Osteocyte (in vitro differentiated cells): ENCODE results near the gene TMEM92. TPM values are rescaled to one million over a fixed set of nuclear protein-coding genes. Genes with fewer than 3 reads are reported as not detected.
"Not testable (repeated sequence)": the region's sequence is repeated elsewhere in the genome, so short reads cannot be mapped to it uniquely, and the experiment has no call there.

Experiments used
- DNase-seq: peaks from one replicate; pipeline ENCODE4 v3.0.0; 2021; ENCODE audit warnings: mixed read lengths; ENCODE audit not compliant: unreplicated experiment; ENCODE audit errors: extremely low spot score
- H3K27ac Mint-ChIP-seq: one replicate; pipeline ENCODE4 v1.8.0; 2021; ENCODE audit warnings: mild to moderate bottlenecking, mixed read lengths; ENCODE audit not compliant: unreplicated experiment
- H3K27me3 Mint-ChIP-seq: one replicate; pipeline ENCODE4 v1.8.0; 2021; ENCODE audit warnings: mixed read lengths; ENCODE audit not compliant: unreplicated experiment
- H3K36me3 Mint-ChIP-seq: one replicate; pipeline ENCODE4 v1.8.0; 2021; ENCODE audit warnings: mixed read lengths; ENCODE audit not compliant: unreplicated experiment
- H3K4me1 Mint-ChIP-seq: one replicate; pipeline ENCODE4 v1.8.0; 2021; ENCODE audit warnings: mixed read lengths; ENCODE audit not compliant: unreplicated experiment
- H3K4me3 Mint-ChIP-seq: one replicate; pipeline ENCODE4 v1.8.0; 2021; ENCODE audit warnings: mild to moderate bottlenecking, moderate library complexity, mixed read lengths; ENCODE audit not compliant: unreplicated experiment
- H3K9me3 Mint-ChIP-seq: one replicate; pipeline ENCODE4 v1.8.0; 2021; ENCODE audit warnings: mixed read lengths; ENCODE audit not compliant: unreplicated experiment
- total RNA-seq: library from RNA; stranded (reverse); gene quantifications from 2 replicates; pipeline ENCODE4 v1.2.1, GENCODE V29; 2021
- TF ChIP-seq, protein P1 (sequence below): fragments of 200-600 bp; sonication (generic); IDR thresholded peaks from 2 replicates; pipeline ENCODE4 v1.5.0; 2021; ENCODE audit warnings: antibody characterized with exemption, mild to moderate bottlenecking, moderate library complexity

Gene TMEM92
- total RNA-seq, 1 donor from 2014 or later = 4.3 TPM

DNA sequence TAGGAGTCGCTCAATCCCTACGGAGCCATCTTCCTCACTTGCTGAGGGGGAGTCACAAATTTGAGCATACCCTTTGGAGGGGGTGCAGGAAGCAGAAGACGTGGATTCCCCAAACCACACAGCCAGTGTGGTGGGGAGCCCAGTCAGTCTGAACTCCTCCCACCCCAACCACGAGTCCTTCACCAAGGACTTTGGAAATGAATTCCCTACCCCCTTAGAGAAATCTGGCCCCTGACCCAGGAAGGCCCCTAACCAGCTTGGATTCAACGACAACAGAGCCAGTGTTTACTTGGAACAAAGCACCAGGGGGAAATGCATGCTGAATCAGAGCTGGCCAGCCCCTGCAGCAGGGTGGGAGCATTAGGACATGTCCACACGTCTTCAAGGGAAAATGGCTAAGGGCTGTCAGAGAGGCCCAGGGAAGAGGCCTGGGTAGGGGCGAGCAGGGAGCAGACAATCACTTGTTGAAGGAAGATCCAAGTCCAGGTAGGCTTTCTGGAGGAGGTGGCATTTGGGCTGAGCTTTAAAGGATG lies 5.5 kb upstream of the TMEM92 start:
- Mint-ChIP-seq H3K36me3 (no peaks in the 10 kb centered on the region), H3K27ac (peak overlapping the region; percentile 96), H3K9me3 (no peaks in the 10 kb centered on the region), H3K4me3 (peak overlapping the region; percentile 51), H3K4me1 (peaks cover 95% of the 10 kb centered on the region), H3K27me3 (no peaks in the 10 kb centered on the region)
- TF ChIP-seq, protein P1, sequence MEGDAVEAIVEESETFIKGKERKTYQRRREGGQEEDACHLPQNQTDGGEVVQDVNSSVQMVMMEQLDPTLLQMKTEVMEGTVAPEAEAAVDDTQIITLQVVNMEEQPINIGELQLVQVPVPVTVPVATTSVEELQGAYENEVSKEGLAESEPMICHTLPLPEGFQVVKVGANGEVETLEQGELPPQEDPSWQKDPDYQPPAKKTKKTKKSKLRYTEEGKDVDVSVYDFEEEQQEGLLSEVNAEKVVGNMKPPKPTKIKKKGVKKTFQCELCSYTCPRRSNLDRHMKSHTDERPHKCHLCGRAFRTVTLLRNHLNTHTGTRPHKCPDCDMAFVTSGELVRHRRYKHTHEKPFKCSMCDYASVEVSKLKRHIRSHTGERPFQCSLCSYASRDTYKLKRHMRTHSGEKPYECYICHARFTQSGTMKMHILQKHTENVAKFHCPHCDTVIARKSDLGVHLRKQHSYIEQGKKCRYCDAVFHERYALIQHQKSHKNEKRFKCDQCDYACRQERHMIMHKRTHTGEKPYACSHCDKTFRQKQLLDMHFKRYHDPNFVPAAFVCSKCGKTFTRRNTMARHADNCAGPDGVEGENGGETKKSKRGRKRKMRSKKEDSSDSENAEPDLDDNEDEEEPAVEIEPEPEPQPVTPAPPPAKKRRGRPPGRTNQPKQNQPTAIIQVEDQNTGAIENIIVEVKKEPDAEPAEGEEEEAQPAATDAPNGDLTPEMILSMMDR = no peak
- no peak for DNase-seq

DNA sequence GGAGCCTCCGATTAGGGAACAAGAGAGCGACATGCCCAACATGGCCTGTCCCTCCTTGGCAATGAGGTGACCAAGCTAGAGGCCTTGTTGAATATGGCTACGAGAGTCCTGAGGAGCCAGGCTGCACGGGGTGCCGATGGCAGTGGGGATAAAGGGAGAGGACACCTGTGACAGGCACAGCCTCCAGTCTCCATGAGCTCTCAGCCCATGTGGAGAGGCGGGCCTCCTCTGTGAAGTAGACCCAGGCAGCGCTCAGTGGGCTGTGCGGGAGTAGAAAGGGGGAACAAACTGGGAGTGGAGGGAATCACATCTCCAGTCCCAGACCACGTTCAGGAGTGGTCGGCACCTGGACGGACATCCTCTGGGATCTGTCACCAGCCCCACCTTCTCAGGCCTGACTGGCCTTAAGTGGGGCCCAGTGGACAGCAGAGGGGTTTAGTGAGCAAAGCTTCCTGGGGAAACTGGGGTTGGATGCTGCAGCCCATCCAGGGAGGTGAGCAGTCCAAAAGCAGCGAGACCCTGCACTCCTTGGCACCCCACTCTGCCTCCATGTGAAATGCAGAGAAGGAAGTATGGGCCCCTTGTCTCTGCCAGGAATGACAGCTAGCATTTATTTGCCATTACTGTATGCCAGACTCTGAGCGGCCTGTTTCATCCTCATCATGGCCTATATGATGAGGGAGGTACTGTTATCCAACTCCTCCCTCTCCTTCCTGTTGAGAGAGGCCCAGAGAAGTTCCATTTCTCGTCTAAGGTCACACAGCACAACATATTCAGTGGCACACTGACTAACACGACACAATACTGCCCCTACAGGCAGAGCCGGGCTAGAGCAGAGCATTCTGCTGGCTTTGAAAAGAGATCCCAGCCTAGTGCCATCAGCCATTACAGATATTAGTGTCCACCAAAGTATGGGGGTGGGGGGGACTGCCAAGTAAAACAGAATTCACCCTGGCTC lies 4.5 kb upstream of the TMEM92 start:
- Mint-ChIP-seq H3K27ac (peak overlapping the region; percentile 96), H3K36me3 (no peaks in the 10 kb centered on the region), H3K27me3 (no peaks in the 10 kb centered on the region), H3K4me3 (peak overlapping the region; percentile 51), H3K4me1 (peaks cover 91% of the 10 kb centered on the region), H3K9me3 (no peaks in the 10 kb centered on the region)
- TF ChIP-seq, protein P1 = peak; percentile 95
- DNase-seq = peak; percentile 94

DNA sequence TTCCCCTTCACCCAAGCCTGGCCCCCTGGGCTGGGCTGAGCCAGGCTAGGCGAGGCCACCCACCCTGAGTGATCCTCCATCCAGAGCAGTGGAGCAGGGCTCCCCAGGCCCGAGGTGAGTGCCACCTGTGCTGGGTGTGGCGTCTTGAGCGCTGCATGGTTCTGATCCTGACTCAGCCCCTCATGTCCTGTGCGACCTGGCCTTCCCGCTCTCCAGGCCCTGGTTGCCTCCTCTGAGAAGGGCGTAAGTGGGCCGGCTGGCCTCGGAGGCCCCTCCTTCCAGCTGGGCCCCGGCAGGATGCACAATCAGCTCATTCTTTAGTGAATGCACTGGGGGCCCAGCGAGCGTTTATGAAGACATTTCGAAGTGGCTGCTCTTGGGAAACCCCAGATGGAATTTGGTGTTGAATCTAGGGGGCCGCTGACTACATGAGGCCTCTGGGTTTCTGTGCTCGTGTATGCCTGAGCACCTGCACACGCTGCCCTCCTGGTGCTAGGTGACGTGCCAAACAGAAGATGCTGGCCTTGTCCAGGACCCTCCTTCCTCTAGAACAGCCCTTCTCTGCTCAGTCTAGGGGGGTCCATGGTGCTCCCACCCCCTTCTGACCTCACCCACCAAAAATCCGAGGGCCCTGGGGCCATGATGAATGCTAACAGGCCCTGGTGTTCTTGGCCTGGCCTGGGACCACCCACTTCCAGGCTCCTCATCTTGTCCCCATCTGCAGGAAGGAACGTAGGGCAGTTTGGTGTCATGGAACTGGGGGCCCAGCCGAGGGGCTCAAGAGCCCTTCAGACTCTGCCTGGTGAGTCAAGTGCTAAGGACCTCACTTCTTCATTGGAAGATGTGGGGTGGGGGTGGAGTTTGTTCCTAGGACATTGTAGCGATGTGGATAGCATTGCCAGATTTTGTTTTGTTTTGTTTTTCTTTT lies 3.6 kb upstream of the TMEM92 start:
- H3K9me3 Mint-ChIP-seq = no peaks in the 10 kb centered on the region
- TF ChIP-seq, protein P1 = no peak
- DNase-seq = peak; percentile 91
- peak overlapping the region; percentile 96 for H3K27ac Mint-ChIP-seq
- H3K36me3 Mint-ChIP-seq = no peaks in the 10 kb centered on the region
- H3K4me3 Mint-ChIP-seq = peak overlapping the region; percentile 51
- H3K27me3 Mint-ChIP-seq = no peaks in the 10 kb centered on the region
- H3K4me1 Mint-ChIP-seq = peaks cover 84% of the 10 kb centered on the region

DNA sequence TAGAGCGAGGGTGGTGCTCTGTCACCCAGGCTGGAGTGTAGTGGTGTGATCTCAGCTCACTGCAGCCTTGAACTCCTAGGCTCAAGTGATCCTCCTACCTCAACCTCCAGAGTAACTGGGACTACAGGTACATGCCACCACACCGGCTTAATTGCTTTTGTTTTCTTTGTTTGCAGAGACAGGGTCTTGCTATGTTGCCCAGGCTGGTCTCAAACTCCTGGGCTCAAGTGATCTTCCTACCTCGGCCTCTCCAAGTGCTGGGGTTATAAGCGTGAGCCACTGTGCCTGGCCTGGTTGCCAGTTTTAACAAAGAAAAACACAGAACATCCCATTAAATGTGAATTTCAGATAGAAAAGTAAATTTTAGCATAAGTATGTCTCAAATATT lies 2.9 kb upstream of the TMEM92 start:
- peak overlapping the region; percentile 51 for H3K4me3 Mint-ChIP-seq
- not testable (repeated sequence) for H3K36me3 Mint-ChIP-seq, DNase-seq, H3K27me3 Mint-ChIP-seq, H3K9me3 Mint-ChIP-seq
- peak overlapping the region; percentile 96 for H3K27ac Mint-ChIP-seq
- H3K4me1 Mint-ChIP-seq = peaks cover 77% of the 10 kb centered on the region

DNA sequence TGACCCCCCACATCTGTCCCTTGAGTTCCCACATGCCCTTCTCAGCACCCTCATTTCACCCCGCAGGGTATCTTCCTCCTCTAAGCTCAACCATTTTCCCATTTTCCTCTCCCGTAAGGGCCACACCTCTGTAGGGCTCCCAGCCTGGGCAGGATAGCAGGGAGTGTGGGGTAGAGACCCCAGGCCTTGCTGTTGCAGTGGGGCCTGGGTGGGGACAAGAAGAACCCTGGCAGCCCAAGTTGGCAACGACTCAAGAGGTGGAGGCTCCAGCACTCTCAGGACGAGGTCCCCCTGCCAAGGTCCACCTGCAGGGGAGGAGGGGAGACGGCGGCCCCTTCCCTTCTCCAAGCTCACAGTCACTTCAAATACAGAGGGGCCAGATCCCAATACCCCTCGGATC lies 2.0 kb upstream of the TMEM92 start:
- Mint-ChIP-seq H3K4me1 (peaks cover 77% of the 10 kb centered on the region), H3K27ac (peak overlapping the region; percentile 96)

More for the DNA sequence above, 2.0 kb upstream of the TMEM92 start:
- peak overlapping the region; percentile 75 for H3K4me3 Mint-ChIP-seq
- H3K27me3 Mint-ChIP-seq = no peaks in the 10 kb centered on the region
- TF ChIP-seq, protein P1 = no peak
- H3K9me3 Mint-ChIP-seq = no peaks in the 10 kb centered on the region
- DNase-seq = no peak
- no peaks in the 10 kb centered on the region for H3K36me3 Mint-ChIP-seq
